HepG2 (cell line): ENCODE measurements around the gene CDC42SE1. TPM values are rescaled to one million over a fixed set of nuclear protein-coding genes. Genes with fewer than 3 reads are reported as not detected.
A peak's percentile ranks its signal among the peaks of the same experiment; 100 is the strongest.

Source experiments
- ARNT2 ChIP-seq: sonication (generic); formaldehyde crosslinking; IDR thresholded peaks from 2 replicates; pipeline ENCODE4 v1.8.0; 2022; ENCODE audit warnings: mild to moderate bottlenecking, low read depth, missing genetic modification reagents, moderate library complexity
- HMG20B ChIP-seq: conservative IDR thresholded peaks from 2 replicates; pipeline ENCODE4 v1.6.1; 2016; ENCODE audit warnings: missing genetic modification reagents, missing compliant biosample characterization
- HNRNPH1 ChIP-seq: fragments of 200-400 bp; formaldehyde crosslinking; optimal IDR thresholded peaks from 2 replicates; pipeline ENCODE3; 2017; ENCODE audit warnings: mild to moderate bottlenecking, low read depth, low read length
- JDP2 ChIP-seq: sonication (generic); formaldehyde crosslinking; IDR thresholded peaks from 2 replicates; pipeline ENCODE4 v1.8.1; 2022; ENCODE audit warnings: missing genetic modification reagents, borderline replicate concordance
- MXI1 ChIP-seq: IDR thresholded peaks from 3 replicates; pipeline ENCODE4 v1.6.1; 2012; ENCODE audit warnings: low read depth, low read length, inconsistent platforms, borderline replicate concordance
- NFYC ChIP-seq: IDR thresholded peaks from 2 replicates; pipeline ENCODE4 v1.6.1; 2016; ENCODE audit warnings: missing genetic modification reagents, missing compliant biosample characterization
- ONECUT2 ChIP-seq: sonication (generic); formaldehyde crosslinking; IDR thresholded peaks from 2 replicates; pipeline ENCODE4 v1.4.0; 2020; ENCODE audit warnings: missing genetic modification reagents
- SKI ChIP-seq: fragments of 450-650 bp; IDR thresholded peaks from one replicate; pipeline ENCODE4 v1.6.1; 2018; ENCODE audit warnings: mild to moderate bottlenecking; ENCODE audit not compliant: partially characterized antibody
- SOX13 ChIP-seq, 3 experiments: fragments of 450-650 bp in 1 of 3; sonication (generic) in 1 of 3; formaldehyde crosslinking in 1 of 3; IDR thresholded peaks in 2 of 3; conservative IDR thresholded peaks in 1 of 3; 2 replicates each; pipeline versions ENCODE4 v1.5.0 to v1.6.1; 2016 to 2020; ENCODE audit warnings: antibody characterized with exemption in 1 of 3, mild to moderate bottlenecking in 1 of 3, missing compliant biosample characterization in 1 of 3, missing genetic modification reagents in 1 of 3, moderate library complexity in 1 of 3
- TCF12 ChIP-seq, 2 experiments: fragments of 450-650 bp in 1 of 2; sonication (generic) in 1 of 2; formaldehyde crosslinking in 1 of 2; IDR thresholded peaks; 2 replicates each; pipeline versions ENCODE4 v1.6.1 to v1.8.0; 2017 to 2022; ENCODE audit warnings: antibody characterized with exemption in 1 of 2, mild to moderate bottlenecking in 1 of 2, missing genetic modification reagents in 1 of 2, moderate library complexity in 1 of 2
- XBP1 ChIP-seq: sonication (generic); formaldehyde crosslinking; IDR thresholded peaks from 2 replicates; pipeline ENCODE4 v1.5.0; 2020; ENCODE audit warnings: missing genetic modification reagents
- ZNF180 ChIP-seq: sonication (generic); formaldehyde crosslinking; IDR thresholded peaks from 2 replicates; pipeline ENCODE4 v1.4.0; 2020; ENCODE audit warnings: low read depth, missing genetic modification reagents, borderline replicate concordance
- ZNF329 ChIP-seq: sonication (generic); formaldehyde crosslinking; IDR thresholded peaks from 2 replicates; pipeline ENCODE4 v1.9.0; 2021; ENCODE audit warnings: low read depth, mild to moderate bottlenecking, missing genetic modification reagents
- ZNF441 ChIP-seq: sonication (generic); formaldehyde crosslinking; IDR thresholded peaks from 2 replicates; pipeline ENCODE4 v1.7.0; 2021; ENCODE audit warnings: missing genetic modification reagents, borderline replicate concordance
- ZNF556 ChIP-seq: sonication (generic); formaldehyde crosslinking; IDR thresholded peaks from 2 replicates; pipeline ENCODE4 v1.4.0; 2020; ENCODE audit warnings: mild to moderate bottlenecking, missing genetic modification reagents, borderline replicate concordance
- ZNF570 ChIP-seq: sonication (generic); formaldehyde crosslinking; IDR thresholded peaks from 2 replicates; pipeline ENCODE4 v1.4.0; 2020; ENCODE audit warnings: mild to moderate bottlenecking, missing genetic modification reagents, borderline replicate concordance
- ZNF577 ChIP-seq: sonication (generic); formaldehyde crosslinking; IDR thresholded peaks from 2 replicates; pipeline ENCODE4 v1.4.0; 2020; ENCODE audit warnings: mild to moderate bottlenecking, low read depth, missing genetic modification reagents, borderline replicate concordance
- ZNF619 ChIP-seq: sonication (generic); formaldehyde crosslinking; IDR thresholded peaks from 2 replicates; pipeline ENCODE4 v1.4.0; 2020; ENCODE audit warnings: mild to moderate bottlenecking, missing genetic modification reagents
- ZNF670 ChIP-seq: sonication (generic); formaldehyde crosslinking; IDR thresholded peaks from 2 replicates; pipeline ENCODE4 v1.8.0; 2022; ENCODE audit warnings: mild to moderate bottlenecking, missing genetic modification reagents, borderline replicate concordance
- ZNF749 ChIP-seq: sonication (generic); formaldehyde crosslinking; IDR thresholded peaks from 2 replicates; pipeline ENCODE4 v1.8.0; 2022; ENCODE audit warnings: mild to moderate bottlenecking, missing genetic modification reagents, moderate library complexity, borderline replicate concordance
- ZNF816 ChIP-seq: sonication (generic); formaldehyde crosslinking; IDR thresholded peaks from 2 replicates; pipeline ENCODE4 v1.8.0; 2022; ENCODE audit warnings: missing genetic modification reagents, mild to moderate bottlenecking, borderline replicate concordance
- ZSCAN29 ChIP-seq: sonication (generic); formaldehyde crosslinking; conservative IDR thresholded peaks from 2 replicates; pipeline ENCODE4 v1.4.0; 2020; ENCODE audit warnings: mild to moderate bottlenecking, missing genetic modification reagents
- polyA plus RNA-seq, 8 experiments: library from polyadenylated mRNA; depleted of rRNA in 3 of 8; stranded (reverse) in 7 of 8; unstranded in 1 of 8; fragments of >200 nt; fragmentation: Illumina TruSeq in 4 of 8; extraction: Trizol in 4 of 8; gene quantifications; 2 replicates each; pipeline versions ENCODE4 v1.2.1 to v1.2.3, GENCODE V29; 2011 to 2016; ENCODE audit warnings: low read depth in 4 of 8, missing spikeins in 1 of 8, mixed read lengths in 1 of 8; ENCODE audit not compliant: insufficient read depth in 1 of 8
- total RNA-seq, 5 experiments: library from RNA; depleted of rRNA; stranded (reverse); fragments of >200 nt; fragmentation: Illumina TruSeq; extraction: Trizol; gene quantifications; 2 replicates each; pipeline ENCODE4 v1.2.3, GENCODE V29; 2016; ENCODE audit warnings: low read depth in 1 of 5
- TF ChIP-seq, protein P1 (sequence below): sonication (generic); formaldehyde crosslinking; IDR thresholded peaks from 2 replicates; pipeline ENCODE4 v1.4.0; 2020; ENCODE audit warnings: low read depth, mild to moderate bottlenecking, missing genetic modification reagents
- TF ChIP-seq, protein P2 (sequence below): conservative IDR thresholded peaks from 2 replicates; pipeline ENCODE4 v1.6.1; 2018; ENCODE audit warnings: missing genetic modification reagents
- TF ChIP-seq, protein P3 (sequence below): sonication (generic); formaldehyde crosslinking; IDR thresholded peaks from 2 replicates; pipeline ENCODE4 v1.4.0; 2020; ENCODE audit warnings: missing genetic modification reagents

Gene CDC42SE1
- total and polyA plus RNA-seq, 2 of the 13 experiments (the other 11 are each of a cell fraction or from before 2014, with no cell fraction given): 17.6 to 17.9 TPM

DNA sequence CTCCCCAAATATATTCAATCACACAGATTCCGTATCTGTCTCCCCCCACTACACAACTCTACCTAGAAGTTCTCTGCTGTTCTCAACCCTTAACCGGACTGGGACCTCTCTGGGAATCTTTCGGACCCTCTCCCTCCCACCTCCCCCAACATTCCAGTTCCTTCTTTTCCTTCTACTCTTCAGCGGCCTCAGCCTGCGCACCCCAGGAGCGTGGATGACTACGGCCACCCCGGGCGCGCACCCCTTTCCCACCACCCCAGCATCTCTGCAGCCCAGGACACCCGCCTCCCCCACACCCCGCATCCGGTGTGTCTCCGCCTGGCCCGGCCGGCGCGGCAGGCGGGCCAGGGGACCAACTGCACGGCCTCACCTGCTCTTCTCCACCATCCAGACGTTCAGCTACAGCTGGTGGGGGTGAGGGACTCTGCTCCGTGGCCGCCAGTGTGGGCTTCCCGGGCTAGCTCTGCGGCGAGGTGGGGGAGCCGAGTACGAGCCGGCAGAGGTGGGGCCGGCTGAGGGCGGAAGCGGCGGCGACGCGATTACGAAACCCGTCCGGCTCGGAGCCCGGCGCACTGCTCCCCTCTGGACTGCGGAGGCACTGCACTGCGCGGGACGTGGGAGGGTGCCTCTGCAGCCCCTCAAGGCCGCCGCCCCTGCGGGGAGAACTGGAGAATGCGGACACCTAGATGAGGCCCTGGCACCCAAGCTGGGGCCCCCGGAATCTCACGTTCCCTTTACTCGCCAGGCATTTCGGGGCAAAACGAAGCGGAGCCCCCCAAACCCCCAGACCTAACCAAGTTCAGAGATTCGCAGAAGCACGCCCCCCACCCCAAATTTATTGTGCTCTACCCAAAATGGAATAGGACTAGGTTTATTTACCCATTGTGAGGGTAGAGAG is at the start of gene CDC42SE1 (continued):
- TF ChIP-seq, protein P1, sequence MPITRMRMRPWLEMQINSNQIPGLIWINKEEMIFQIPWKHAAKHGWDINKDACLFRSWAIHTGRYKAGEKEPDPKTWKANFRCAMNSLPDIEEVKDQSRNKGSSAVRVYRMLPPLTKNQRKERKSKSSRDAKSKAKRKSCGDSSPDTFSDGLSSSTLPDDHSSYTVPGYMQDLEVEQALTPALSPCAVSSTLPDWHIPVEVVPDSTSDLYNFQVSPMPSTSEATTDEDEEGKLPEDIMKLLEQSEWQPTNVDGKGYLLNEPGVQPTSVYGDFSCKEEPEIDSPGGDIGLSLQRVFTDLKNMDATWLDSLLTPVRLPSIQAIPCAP (CRISPR knock-in tag): no peak
- TF ChIP-seq XBP1 (CRISPR knock-in tag) (no peak), MXI1 (peak; percentile 55; the same call in 1 of the 3 replicates), HNRNPH1 (no peak), ZNF577 (CRISPR knock-in tag) (no peak), ZNF749 (CRISPR knock-in tag) (0 out of 2 replicates have a peak, but pooled peaks have one; percentile 67), ONECUT2 (CRISPR knock-in tag) (no peak), SKI (peak; percentile 97), ZNF329 (CRISPR knock-in tag) (no peak), ZNF670 (CRISPR knock-in tag) (no peak), SOX13 (IDR thresholded peaks at IDR 0.05) (no peak), SOX13 (CRISPR knock-in tag; conservative IDR thresholded peaks at IDR 0.05 in 1 of 2, IDR thresholded peaks at IDR 0.05 in 1 of 2) (peak in 1 of 2 experiments; percentile 66; a peak in 2 of 4 replicates), ZNF441 (CRISPR knock-in tag) (no peak), ZSCAN29 (CRISPR knock-in tag) (0 out of 2 replicates have a peak, but pooled peaks have one; percentile 21), ZNF570 (CRISPR knock-in tag) (peak; percentile 10; the same call in 1 of the 2 replicates), ZNF619 (0 out of 2 replicates have a peak, but pooled peaks have one; percentile 70), TCF12 (IDR thresholded peaks at IDR 0.05) (no peak), TCF12 (CRISPR knock-in tag; IDR thresholded peaks at IDR 0.05) (no peak; the same call in 1 of the 2 replicates), NFYC (no peak), ARNT2 (peak; percentile 56; the same call in 1 of the 2 replicates), ZNF556 (CRISPR knock-in tag) (peak; percentile 71; the same call in 1 of the 2 replicates), ZNF180 (no peak), ZNF816 (CRISPR knock-in tag) (no peak), JDP2 (CRISPR knock-in tag) (no peak), HMG20B (CRISPR knock-in tag) (no peak)
- TF ChIP-seq, protein P2, sequence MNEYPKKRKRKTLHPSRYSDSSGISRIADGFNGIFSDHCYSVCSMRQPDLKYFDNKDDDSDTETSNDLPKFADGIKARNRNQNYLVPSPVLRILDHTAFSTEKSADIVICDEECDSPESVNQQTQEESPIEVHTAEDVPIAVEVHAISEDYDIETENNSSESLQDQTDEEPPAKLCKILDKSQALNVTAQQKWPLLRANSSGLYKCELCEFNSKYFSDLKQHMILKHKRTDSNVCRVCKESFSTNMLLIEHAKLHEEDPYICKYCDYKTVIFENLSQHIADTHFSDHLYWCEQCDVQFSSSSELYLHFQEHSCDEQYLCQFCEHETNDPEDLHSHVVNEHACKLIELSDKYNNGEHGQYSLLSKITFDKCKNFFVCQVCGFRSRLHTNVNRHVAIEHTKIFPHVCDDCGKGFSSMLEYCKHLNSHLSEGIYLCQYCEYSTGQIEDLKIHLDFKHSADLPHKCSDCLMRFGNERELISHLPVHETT (CRISPR knock-in tag): 0 out of 2 replicates have a peak, but pooled peaks have one; percentile 34
- TF ChIP-seq, protein P3, sequence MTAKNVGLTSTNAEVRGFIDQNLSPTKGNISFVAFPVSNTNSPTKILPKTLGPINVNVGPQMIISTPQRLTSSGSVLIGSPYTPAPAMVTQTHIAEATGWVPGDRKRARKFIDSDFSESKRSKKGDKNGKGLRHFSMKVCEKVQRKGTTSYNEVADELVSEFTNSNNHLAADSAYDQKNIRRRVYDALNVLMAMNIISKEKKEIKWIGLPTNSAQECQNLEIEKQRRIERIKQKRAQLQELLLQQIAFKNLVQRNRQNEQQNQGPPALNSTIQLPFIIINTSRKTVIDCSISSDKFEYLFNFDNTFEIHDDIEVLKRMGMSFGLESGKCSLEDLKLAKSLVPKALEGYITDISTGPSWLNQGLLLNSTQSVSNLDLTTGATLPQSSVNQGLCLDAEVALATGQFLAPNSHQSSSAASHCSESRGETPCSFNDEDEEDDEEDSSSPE: peak; percentile 51; the same call in 1 of the 2 replicates
